HepG2 (cell line): ENCODE results near the gene SLC18A2. TPM values are rescaled to one million over a fixed set of nuclear protein-coding genes. Genes with fewer than 3 reads are reported as not detected.
A peak's percentile ranks its signal among the peaks of the same experiment; 100 is the strongest.

Source experiments
- ATAC-seq: fragments of 200-7000 bp; cut with Tn5 transposase; 3 replicates; pipeline ENCODE4 v1.9.1; 2020; ENCODE audit warnings: mild to moderate bottlenecking, moderate library complexity
- BruUV-seq: library from RNA; stranded (reverse); fragments of 400-500 nt; replicated peaks from 2 replicates; lab custom pipeline; 2021; lab: Mats Ljungman, UMichigan
- CTCF ChIA-PET: fragments of 300-600 bp; formaldehyde crosslinking; extraction: SDS; loops from one replicate; lab custom pipeline; 2021; ENCODE audit warnings: low total read pairs, inconsistent platforms, low intra/inter-chr PET ratio; lab: Yijun Ruan, JAX
- POLR2A ChIA-PET: fragments of 350-600 bp; sonication (Branson Sonifier 250); formaldehyde crosslinking; loops from one replicate; lab custom pipeline; 2020; ENCODE audit warnings: antibody characterized with exemption, inconsistent platforms; lab: Yijun Ruan, JAX
- DNase-seq: peaks from one replicate; pipeline ENCODE4 v3.0.0-alpha.2; 2015; ENCODE audit warnings: low spot score
- FAIRE-seq: peaks from 3 replicates; lab custom pipeline; 2011; peaks lifted over from hg19 to GRCh38; lab: Jason Lieb, UNC
- H2AFZ ChIP-seq: one replicate; pipeline ENCODE4 v1.6.1; 2011; ENCODE audit warnings: low read length, inconsistent platforms
- H3K27ac ChIP-seq: fragments of 300-600 bp; 3 replicates; pipeline ENCODE4 v1.8.0; 2011; ENCODE audit warnings: mixed run types, mild to moderate bottlenecking, mixed read lengths, low read length, inconsistent platforms; ENCODE audit not compliant: insufficient read depth; ENCODE audit errors: extremely low read length
- H3K27me3 ChIP-seq, 2 experiments: fragments of 200-600 bp in 1 of 2; 2 replicates in 1 of 2; 3 replicates in 1 of 2; pipeline versions ENCODE4 v1.6.0 to v1.8.0; 2011; ENCODE audit warnings: low read length in 2 of 2, mild to moderate bottlenecking in 2 of 2, moderate library complexity in 2 of 2, inconsistent platforms in 1 of 2; ENCODE audit not compliant: insufficient read depth in 2 of 2, control insufficient read depth in 1 of 2
- H3K36me3 ChIP-seq, 2 experiments: fragments of 200-600 bp in 1 of 2; replicated peaks in 1 of 2; 2 replicates in 1 of 2; 3 replicates in 1 of 2; pipeline versions ENCODE4 v1.5.1 to v1.8.0; 2011; ENCODE audit warnings: low read length in 2 of 2, inconsistent platforms in 1 of 2; ENCODE audit not compliant: insufficient read depth in 2 of 2, control insufficient read depth in 1 of 2
- H3K4me1 ChIP-seq: 2 replicates; pipeline ENCODE4 v1.5.1; 2012; ENCODE audit warnings: low read length, inconsistent platforms; ENCODE audit not compliant: insufficient read depth
- H3K4me2 ChIP-seq: 2 replicates; pipeline ENCODE4 v1.6.0; 2011; ENCODE audit warnings: low read depth, low read length, inconsistent platforms
- H3K4me3 ChIP-seq, 3 experiments: fragments of 200-600 bp in 1 of 3; sonication (generic), shearing (Covaris generic) in 1 of 3; replicated peaks in 1 of 3; 2 replicates each; pipeline ENCODE4 v1.5.1; 2011 to 2016; ENCODE audit warnings: low read length in 3 of 3, inconsistent platforms in 2 of 3, low read depth in 2 of 3, mild to moderate bottlenecking in 2 of 3, control low read depth in 1 of 3, mixed read lengths in 1 of 3; ENCODE audit not compliant: insufficient read depth in 1 of 3
- H3K79me2 ChIP-seq: one replicate; pipeline ENCODE4 v1.6.1; 2011; ENCODE audit warnings: low read length, inconsistent platforms; ENCODE audit not compliant: insufficient read depth
- H3K9ac ChIP-seq: 2 replicates; pipeline ENCODE4 v1.6.0; 2011; ENCODE audit warnings: mild to moderate bottlenecking, low read depth, low read length, inconsistent platforms; ENCODE audit not compliant: insufficient read depth
- H3K9me3 ChIP-seq: 2 replicates; pipeline ENCODE4 v1.5.1; 2012; ENCODE audit warnings: mild to moderate bottlenecking, low read length
- H4K20me1 ChIP-seq: 2 replicates; pipeline ENCODE4 v1.6.0; 2011; ENCODE audit warnings: inconsistent platforms, mild to moderate bottlenecking, low read length, moderate library complexity; ENCODE audit not compliant: insufficient read depth
- AGO2 ChIP-seq: fragments of 200-400 bp; formaldehyde crosslinking; optimal IDR thresholded peaks from 2 replicates; pipeline ENCODE3; 2017; ENCODE audit warnings: mild to moderate bottlenecking, low read depth, low read length, moderate library complexity
- KDM5A ChIP-seq: fragments of 200-600 bp; sonication (generic); IDR thresholded peaks from 2 replicates; pipeline ENCODE4 v1.7.0; 2018; ENCODE audit warnings: antibody characterized with exemption, mild to moderate bottlenecking, low read length, borderline replicate concordance
- NR2F6 ChIP-seq, 2 experiments: IDR thresholded peaks; 2 replicates each; pipeline ENCODE4 v1.6.1; 2016; ENCODE audit warnings: antibody characterized with exemption in 1 of 2, mild to moderate bottlenecking in 1 of 2
- RBAK ChIP-seq: sonication (generic); formaldehyde crosslinking; IDR thresholded peaks from 2 replicates; pipeline ENCODE4 v1.5.1; 2020; ENCODE audit warnings: mild to moderate bottlenecking, missing genetic modification reagents
- RERE ChIP-seq: IDR thresholded peaks from 2 replicates; pipeline ENCODE4 v1.6.1; 2016; ENCODE audit warnings: low read depth, missing genetic modification reagents, missing compliant biosample characterization
- SP140L ChIP-seq: sonication (generic); formaldehyde crosslinking; IDR thresholded peaks from 2 replicates; pipeline ENCODE4 v1.4.0; 2020; ENCODE audit warnings: missing genetic modification reagents, borderline replicate concordance
- ZBTB2 ChIP-seq: sonication (generic); formaldehyde crosslinking; IDR thresholded peaks from 2 replicates; pipeline ENCODE4 v1.8.0; 2022; ENCODE audit warnings: low read depth, missing genetic modification reagents
- ZNF136 ChIP-seq: sonication (generic); formaldehyde crosslinking; IDR thresholded peaks from 2 replicates; pipeline ENCODE4 v1.8.1; 2022; ENCODE audit warnings: low read depth, mild to moderate bottlenecking, moderate library complexity, missing genetic modification reagents
- ZNF296 ChIP-seq: sonication (generic); formaldehyde crosslinking; conservative IDR thresholded peaks from 2 replicates; pipeline ENCODE4 v1.5.0; 2020; ENCODE audit warnings: mild to moderate bottlenecking, missing genetic modification reagents
- WGBS: methylation state at CpG from one replicate; pipeline ENCODE4 v1.1.6; 2017; ENCODE audit warnings: low lambda C conversion rate; 5-methylcytosine and 5-hydroxymethylcytosine counted together
- in situ Hi-C: cut with HindIII; loops from 2 replicates; pipeline ENCODE4 v1.10.0; 2017; ENCODE audit warnings: low pct_unique_long_range_greater_than_20kb; ENCODE audit not compliant: extremely low pct_ligation_motif_present
- intact Hi-C: fragments of 100-400 bp; cut with micrococcal nuclease; formaldehyde crosslinking; loops from one replicate; pipeline ENCODE4 v1.10.0; 2022; ENCODE audit not compliant: unreplicated experiment
- polyA plus RNA-seq, 8 experiments: library from polyadenylated mRNA; depleted of rRNA in 3 of 8; stranded (reverse) in 7 of 8; unstranded in 1 of 8; fragments of >200 nt; fragmentation: Illumina TruSeq in 4 of 8; extraction: Trizol in 4 of 8; gene quantifications; 2 replicates each; pipeline versions ENCODE4 v1.2.1 to v1.2.3, GENCODE V29; 2011 to 2016; ENCODE audit warnings: low read depth in 4 of 8, missing spikeins in 1 of 8, mixed read lengths in 1 of 8; ENCODE audit not compliant: insufficient read depth in 1 of 8
- total RNA-seq, 5 experiments: library from RNA; depleted of rRNA; stranded (reverse); fragments of >200 nt; fragmentation: Illumina TruSeq; extraction: Trizol; gene quantifications; 2 replicates each; pipeline ENCODE4 v1.2.3, GENCODE V29; 2016; ENCODE audit warnings: low read depth in 1 of 5

Gene SLC18A2
- total and polyA plus RNA-seq, 2 of the 13 experiments (the other 11 are each of a cell fraction or from before 2014, with no cell fraction given), result not detected

- DNase-seq (no peak), FAIRE-seq (no peak), ATAC-seq (no peak)
- H3K4me3 ChIP-seq, result no peak overlapping the region
- no peaks in the 10 kb centered on the region for H3K9me3 ChIP-seq
- ChIA-PET POLR2A (no interaction called here), CTCF (no interaction called here)
- no TSS peak for BruUV-seq
- H3K27ac ChIP-seq, result no peak overlapping the region
- WGBS, result 56% methylated on average over 8 of the region's 8 CpGs
- H2AFZ ChIP-seq, result no peak overlapping the region
- TF ChIP-seq ZBTB2 (CRISPR knock-in tag) (no peak), RBAK (CRISPR knock-in tag) (no peak), KDM5A (no peak)
- in situ Hi-C loops, result no loop called here
- H4K20me1 ChIP-seq, result no peaks in the 10 kb centered on the region
- intact Hi-C loops, result no loop called here
- no peak overlapping the region for H3K9ac ChIP-seq
- peaks cover 6 to 68% of the 10 kb centered on the region in 2 experiments; a peak in 4 of 5 replicates for H3K27me3 ChIP-seq
- H3K36me3 ChIP-seq, result no peaks in the 10 kb centered on the region
- H3K4me1 ChIP-seq, result 0 out of 2 replicates have a peak, but pooled peaks cover 7% of the 10 kb centered on the region
- no peak overlapping the region for H3K4me2 ChIP-seq
- no peaks in the 10 kb centered on the region for H3K79me2 ChIP-seq
Observed at GRCh38 chr10:117239051-117239450, 1.9 kb upstream of the SLC18A2 start.

GRCh38 chr10:117239721-117240620 lies 943 bp upstream of the SLC18A2 start:
- Histone ChIP-seq H2AFZ (no peak overlapping the region), H3K27ac (no peak overlapping the region), H3K4me1 (0 out of 2 replicates have a peak, but pooled peaks cover 7% of the 10 kb centered on the region), H3K4me2 (peak overlapping the region; percentile 65), H3K36me3 (no peaks in the 10 kb centered on the region), H4K20me1 (no peaks in the 10 kb centered on the region), H3K79me2 (no peaks in the 10 kb centered on the region), H3K9ac (no peak overlapping the region), H3K4me3 (peak overlapping the region in 1 of 3 experiments; percentile 57; a peak in 1 of 6 replicates), H3K27me3 (peaks cover 8 to 76% of the 10 kb centered on the region in 2 experiments; a peak in 4 of 5 replicates), H3K9me3 (no peaks in the 10 kb centered on the region)
- FAIRE-seq (no peak), ATAC-seq (peak; percentile 58), DNase-seq (no peak)
- 25% methylated on average over 9 of the region's 15 CpGs for WGBS
- ChIA-PET CTCF (no interaction called here), POLR2A (no interaction called here)
- in situ Hi-C loops, result no loop called here
- intact Hi-C loops, result no loop called here
- BruUV-seq, result no TSS peak
- no peak for TF ChIP-seq SP140L (CRISPR knock-in tag)
- no peak for TF ChIP-seq RERE (CRISPR knock-in tag)
- no peak for TF ChIP-seq ZNF136 (CRISPR knock-in tag)
- TF ChIP-seq NR2F6 (IDR thresholded peaks at IDR 0.05), result no peak
- no peak for TF ChIP-seq NR2F6 (CRISPR knock-in tag; IDR thresholded peaks at IDR 0.05)
- no peak for TF ChIP-seq ZNF296 (CRISPR knock-in tag)
- TF ChIP-seq AGO2, result no peak
